Activated gamma-delta T cell treated with anti-CD3 and anti-CD28 coated beads, Interleukin-2, amount 50 U/mL, for 16 hours (primary cell): ENCODE results near the gene NCKAP1.
"Not testable (repeated sequence)": the region's sequence is repeated elsewhere in the genome, so short reads cannot be mapped to it uniquely, and the experiment has no call there.

ENCODE experiments used
- DNase-seq: peaks from one replicate; pipeline ENCODE4 v3.0.0-alpha.2; 2020; ENCODE audit warnings: low read depth

Gene NCKAP1

GRCh38 chr2:183038341-183039300 lies at the start of gene NCKAP1:
TSS of gene NCKAP1 (minus strand) at chr2:183038457. CDS start at chr2:183038099, 358 bp downstream.
- peak; percentile 61 for DNase-seq

DNA sequence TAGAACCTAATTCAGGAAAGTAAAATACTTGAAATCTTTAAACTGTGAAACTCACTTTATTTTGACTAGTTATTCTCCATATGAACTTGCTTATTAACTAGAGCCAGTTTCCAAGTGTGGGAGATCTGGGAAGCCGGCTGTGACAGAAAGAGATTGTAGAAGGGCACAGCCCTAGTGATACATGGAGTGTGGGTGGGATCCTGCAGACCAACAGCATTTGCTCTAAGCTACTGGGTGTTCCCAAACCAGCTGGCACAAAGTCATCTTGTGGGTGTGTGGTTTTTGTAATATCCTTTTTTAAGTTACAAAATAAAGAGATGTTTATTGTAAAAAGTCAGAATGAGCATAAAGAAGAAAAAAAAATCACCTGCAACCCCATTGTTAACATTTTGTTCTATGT lies 43.7 kb upstream of the NCKAP1 start:
- no peak for DNase-seq

DNA sequence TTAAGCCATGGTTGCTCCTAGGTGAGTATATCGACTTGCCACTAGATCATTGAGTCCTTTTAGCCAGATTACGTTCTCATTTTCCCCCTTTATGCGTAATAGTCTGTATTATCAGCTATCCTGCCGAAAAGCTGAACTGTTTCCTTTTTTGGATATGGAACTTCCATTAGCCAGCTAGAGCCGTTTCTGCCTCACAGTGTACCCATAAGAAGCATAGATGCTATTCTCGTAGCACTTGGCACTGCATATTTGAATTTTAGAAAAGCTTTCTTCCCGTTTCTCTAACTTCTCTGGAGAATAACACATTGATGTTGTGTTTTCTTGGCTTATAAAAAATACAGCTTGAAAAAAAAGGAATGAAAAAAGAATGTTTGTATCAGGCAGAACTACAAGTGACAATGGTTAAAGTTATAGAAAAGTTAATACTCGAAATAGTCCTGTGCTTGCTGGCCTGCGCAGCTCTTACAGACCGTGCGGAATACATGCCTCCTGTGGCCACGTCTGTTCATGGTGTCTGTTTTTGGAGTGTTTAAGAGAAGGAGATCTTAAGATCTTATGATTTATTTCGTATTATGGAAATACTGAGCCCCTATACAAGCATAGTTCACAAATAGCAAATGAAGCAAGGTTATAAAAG lies 41.0 kb upstream of the NCKAP1 start:
- no peak for DNase-seq

DNA sequence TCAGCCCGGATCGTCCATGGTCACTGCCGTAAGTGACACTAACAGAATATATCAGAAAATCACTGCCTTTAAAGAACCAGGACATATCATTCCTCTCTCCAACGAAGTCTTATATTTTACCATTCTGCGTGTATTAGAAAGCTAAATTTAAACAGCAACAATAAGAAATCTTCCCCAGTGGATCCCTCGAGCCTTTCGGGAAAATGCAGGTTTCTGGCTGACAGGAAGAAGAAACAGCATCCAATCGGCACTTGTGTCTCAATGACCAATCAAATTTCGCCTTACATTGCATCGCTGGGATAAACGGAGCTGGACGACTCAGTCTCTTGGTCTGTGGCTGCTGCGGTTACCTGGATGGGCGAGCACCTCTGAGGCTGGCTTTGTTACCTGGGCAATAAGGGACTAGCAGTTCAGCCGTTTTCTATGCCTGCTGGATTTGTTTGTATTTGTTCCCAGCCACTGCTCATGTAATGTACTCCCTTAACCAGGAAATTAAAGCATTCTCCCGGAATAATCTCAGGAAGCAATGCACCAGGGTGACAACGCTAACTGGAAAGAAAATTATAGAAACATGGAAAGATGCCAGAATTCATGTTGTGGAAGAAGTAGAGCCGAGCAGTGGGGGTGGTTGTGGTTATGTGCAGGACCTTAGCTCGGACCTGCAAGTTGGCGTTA lies 40.3 kb upstream of the NCKAP1 start, which contains the start of gene DUSP19:
TSS of gene DUSP19 (plus strand) at position 284 of the 675 bp plus-strand sequence. CDS start at position 471, 187 bp downstream.
- DNase-seq: peak; percentile 58

GRCh38 chr2:183078163-183078463 lies 39.9 kb upstream of the NCKAP1 start:
- no peak for DNase-seq

DNA sequence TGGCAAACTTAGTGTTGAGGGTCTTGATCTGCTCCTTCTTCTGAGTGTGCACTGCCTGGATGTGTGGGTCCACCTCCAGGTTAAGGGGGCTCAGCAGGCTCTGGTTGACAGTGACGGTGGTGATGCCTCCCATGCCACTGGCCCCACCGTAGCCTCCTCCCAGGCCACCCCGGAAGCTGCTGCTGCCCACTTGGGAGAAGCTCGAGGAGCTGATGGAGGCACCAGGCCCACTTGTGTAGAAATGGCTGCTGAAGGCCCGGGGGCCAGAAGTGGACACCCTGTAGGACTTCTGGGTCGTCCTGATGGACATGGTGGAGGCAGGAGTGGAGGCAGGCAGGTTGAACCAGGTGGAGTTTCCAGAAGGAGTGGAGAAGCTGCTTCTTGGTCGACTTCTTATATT lies 33.9 kb upstream of the NCKAP1 start:
- DNase-seq: no peak

DNA sequence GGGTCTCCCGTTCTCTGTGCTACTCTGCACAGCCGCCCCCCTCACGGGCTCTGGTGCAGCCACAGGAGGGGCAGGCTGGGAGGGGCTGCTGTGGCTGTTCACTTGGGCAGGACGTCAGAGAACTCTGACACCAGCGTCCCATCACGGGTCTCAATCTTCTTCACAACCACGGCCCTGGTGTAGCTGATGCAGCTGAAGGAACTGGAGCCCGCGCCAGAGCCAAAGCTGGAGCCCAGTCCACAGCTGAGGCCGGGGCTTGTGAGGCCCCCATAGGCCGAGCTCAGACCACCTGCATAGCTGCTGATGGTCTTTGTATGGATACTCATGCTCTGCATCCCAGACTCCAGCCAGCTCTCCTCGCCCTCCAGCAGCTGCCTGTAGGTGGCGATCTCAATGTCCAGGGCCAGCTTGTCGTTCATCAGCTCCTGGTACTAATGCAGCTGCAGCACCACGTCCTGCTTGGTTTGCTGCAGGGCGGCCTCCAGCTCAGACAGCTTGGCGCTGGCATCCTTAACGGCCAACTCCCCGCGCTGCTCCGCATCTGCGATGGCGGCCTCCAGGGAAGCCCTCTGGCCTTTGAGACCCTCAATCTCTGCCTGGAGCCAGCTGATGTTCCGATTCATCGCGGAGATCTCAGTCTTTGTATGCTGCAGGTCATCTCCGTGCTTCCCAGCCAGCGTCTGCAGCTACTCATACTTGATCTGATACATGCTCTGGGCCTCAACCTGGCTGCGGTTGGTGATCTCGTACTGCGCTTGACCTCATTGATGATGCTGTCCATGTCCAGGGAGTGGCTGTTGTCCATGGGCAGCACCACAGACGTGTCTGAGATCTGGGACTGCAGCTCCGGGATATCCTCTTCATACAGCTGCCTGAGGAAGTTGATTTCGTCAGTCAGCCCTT lies 32.9 kb upstream of the NCKAP1 start:
- DNase-seq: no peak

DNA sequence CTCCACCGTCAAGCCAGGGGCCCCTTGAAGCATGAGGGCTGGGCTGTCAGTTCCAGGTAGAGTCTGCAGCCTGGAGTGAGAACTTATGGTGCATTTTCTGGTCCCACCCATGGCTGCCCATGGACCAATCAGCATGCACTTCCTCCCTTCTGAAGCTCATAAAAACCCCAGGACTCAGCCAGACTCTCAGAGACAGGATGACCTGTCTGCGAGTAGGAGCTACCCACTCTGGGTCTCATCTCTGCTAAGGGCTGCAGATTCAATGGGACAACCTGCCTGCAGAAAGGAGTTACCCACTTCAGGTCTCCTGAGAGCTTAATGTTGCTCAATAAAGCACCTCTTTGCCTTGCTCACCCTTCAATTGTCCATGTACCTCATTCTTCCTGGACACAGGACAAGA lies 30.9 kb upstream of the NCKAP1 start:
- no peak for DNase-seq

DNA sequence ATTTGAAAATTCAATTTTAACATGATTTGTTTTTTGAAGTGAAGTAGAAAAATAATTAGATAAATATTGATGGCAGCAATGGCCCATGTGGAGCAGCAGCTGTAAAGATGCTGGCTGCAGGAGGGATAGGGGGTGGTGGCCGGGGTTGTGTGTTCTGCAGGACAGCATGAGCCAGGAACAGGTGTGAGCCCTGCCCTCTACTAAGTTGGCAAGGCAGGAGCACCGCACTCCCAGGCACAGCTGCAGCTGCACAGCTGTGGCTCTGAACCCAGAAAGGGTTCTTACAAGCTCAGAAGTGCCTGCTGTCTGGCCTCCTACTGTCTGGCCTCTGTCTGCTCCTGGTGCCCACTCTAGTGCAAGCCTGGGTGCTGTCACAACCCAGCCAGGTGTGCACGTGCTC lies 30.3 kb upstream of the NCKAP1 start:
- DNase-seq: no peak

- DNase-seq: no peak
Observed at GRCh38 chr2:183063083-183063482, 24.8 kb upstream of the NCKAP1 start.

- no peak for DNase-seq
Observed at GRCh38 chr2:183060571-183061231, 22.4 kb upstream of the NCKAP1 start.

DNA sequence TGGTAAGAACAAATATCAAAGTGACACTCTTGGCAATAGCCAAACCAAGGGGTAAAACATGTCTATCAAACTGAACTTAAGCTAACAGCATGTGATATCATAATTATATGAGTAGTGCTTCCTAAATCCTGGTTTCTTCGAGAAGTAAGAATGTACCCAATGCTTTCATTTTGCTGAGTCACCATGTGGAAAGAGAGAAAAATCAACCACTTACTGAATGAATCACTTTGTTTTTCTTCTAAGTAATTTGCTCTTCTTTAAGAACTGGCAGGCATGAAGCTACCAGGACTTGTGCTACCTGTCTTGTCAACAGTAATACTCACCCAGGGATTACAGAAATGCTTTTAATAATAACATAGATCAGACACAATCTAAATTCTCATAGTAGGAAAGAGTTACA lies 21.3 kb upstream of the NCKAP1 start:
- DNase-seq: no peak

DNA sequence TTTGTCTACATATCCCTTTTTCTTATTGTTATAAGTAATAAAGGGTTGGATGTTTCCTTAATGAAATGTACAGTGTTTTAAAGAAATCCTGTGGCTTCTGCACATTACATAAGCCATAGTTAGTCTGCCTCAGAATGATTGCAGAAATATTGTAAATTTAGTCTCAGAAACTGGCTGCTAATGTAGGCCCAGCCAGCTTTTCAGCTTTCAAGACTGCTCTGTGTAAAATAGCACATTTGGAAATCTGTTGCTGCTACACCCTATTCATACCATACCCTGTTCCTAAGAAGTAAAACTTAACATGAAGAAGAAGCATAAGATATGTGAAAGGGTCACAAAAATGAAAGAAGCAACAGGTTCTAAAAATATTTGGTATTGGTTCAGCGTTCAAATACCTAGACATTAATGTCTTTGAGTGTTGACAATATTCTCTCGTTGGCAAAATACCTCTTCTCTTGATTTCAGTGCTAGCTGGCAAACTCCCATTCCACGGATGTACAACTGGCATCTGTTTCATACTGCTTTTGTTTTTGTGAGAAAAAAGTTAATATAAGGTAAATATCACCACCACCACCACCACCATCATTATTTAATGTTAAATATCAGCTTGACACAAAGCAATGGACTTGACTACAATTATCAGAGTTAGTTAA lies 19.2 kb upstream of the NCKAP1 start:
- no peak for DNase-seq

DNA sequence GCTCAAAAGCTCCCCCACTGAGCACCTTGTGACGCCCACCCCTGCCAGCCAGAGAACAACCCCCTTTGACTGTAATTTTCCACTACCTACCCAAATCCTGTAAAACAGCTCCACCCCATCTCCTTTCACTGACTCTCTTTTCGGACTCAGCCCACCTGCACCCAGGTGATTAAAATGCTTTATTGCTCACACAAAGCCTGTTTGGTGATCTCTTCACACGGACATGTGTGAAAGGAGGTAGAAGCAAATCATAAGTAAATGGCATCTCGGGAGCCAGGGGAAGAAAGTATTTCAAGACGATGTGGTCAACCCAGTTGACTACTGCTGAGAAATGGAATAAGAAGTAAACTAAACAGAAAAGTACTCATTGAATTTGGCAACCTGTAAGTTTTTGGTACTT lies 11.2 kb upstream of the NCKAP1 start:
- no peak for DNase-seq

GRCh38 chr2:183047486-183048125 lies 9.3 kb upstream of the NCKAP1 start:
- DNase-seq: not testable (repeated sequence)

DNA sequence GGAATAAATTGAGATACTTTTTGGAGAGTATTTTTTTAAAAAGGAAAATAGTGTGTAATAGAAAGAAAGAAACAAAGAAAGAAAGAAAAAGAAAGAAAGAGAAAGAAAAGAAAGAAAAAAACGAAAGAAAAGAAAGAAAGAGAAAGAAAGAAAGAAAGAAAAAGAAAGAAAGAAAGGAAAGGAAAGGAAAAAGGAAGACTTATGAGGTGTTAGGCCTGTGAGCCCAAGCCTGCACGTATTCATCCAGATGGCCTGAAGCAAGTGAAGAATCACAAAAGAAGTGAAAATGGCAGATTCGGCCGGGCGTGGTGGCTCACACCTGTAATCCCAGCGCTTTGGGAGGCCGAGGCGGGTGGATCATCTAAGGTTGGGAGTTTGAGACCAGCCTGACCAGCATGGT lies 5.3 kb upstream of the NCKAP1 start:
- DNase-seq: not testable (repeated sequence)

DNA sequence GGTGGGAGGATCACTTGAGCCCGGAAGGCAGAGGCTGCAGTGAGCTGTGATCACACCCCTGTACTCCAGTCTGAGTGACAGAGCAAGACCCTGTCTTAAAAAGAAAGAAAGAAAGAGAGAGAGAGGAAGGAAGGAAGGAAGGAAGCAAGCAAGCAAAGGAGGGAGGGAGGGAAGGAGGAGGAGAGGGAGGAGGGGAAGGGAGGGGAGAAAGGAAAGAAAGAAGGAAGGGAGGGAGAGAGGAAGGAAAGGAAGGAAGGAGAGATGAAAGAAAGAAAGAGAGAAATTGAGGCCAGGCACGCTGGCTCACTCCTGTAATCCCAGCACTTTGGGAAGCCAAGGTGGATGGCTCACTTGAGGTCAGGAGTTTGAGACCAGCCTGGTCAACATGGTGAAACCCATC lies 2.3 kb upstream of the NCKAP1 start:
- no peak for DNase-seq

GRCh38 chr2:183037553-183038340 lies 510 bp downstream of the NCKAP1 start:
- DNase-seq: no peak

- no peak for DNase-seq
Observed at GRCh38 chr2:183037074-183037552, 1.1 kb downstream of the NCKAP1 start.
